WTC11 (cell line): Measurements from ENCODE around the gene SLC7A4. TPM values are rescaled to one million over a fixed set of nuclear protein-coding genes. Genes with fewer than 3 reads are reported as not detected.

Experiments
- ATAC-seq: fragments of 200-7000 bp; cut with Tn5 transposase; 2 replicates; pipeline ENCODE4 v1.10.0; 2021; ENCODE audit warnings: mild to moderate bottlenecking, moderate library complexity
- CTCF ChIA-PET: fragments of 300-600 bp; sonication (Branson Sonifier 250); formaldehyde crosslinking; loops from one replicate; lab custom pipeline; 2021; ENCODE audit warnings: antibody characterized with exemption; lab: Charles Lee
- POLR2A ChIA-PET: fragments of 350-600 bp; sonication (Branson Sonifier 250); formaldehyde crosslinking; loops from one replicate; lab custom pipeline; 2021; ENCODE audit warnings: antibody characterized with exemption; lab: Charles Lee
- DNase-seq: peaks from one replicate; pipeline ENCODE4 v3.0.0; 2021; ENCODE audit warnings: low spot score
- H3K27ac Mint-ChIP-seq: 2 replicates; pipeline ENCODE4 v1.8.0; 2021; ENCODE audit warnings: mixed read lengths
- H3K27me3 Mint-ChIP-seq: 2 replicates; pipeline ENCODE4 v1.8.0; 2021; ENCODE audit warnings: low read depth, mild to moderate bottlenecking, moderate library complexity, mixed read lengths
- H3K36me3 Mint-ChIP-seq: 2 replicates; pipeline ENCODE4 v1.8.0; 2021; ENCODE audit warnings: mixed read lengths
- H3K4me1 Mint-ChIP-seq: 2 replicates; pipeline ENCODE4 v1.8.0; 2022; ENCODE audit warnings: mixed read lengths
- H3K4me3 Mint-ChIP-seq: 2 replicates; pipeline ENCODE4 v1.8.0; 2021; ENCODE audit warnings: mild to moderate bottlenecking, moderate library complexity, mixed read lengths
- H3K9me3 Mint-ChIP-seq: 2 replicates; pipeline ENCODE4 v1.8.0; 2021; ENCODE audit warnings: mixed read lengths
- CREB1 ChIP-seq: sonication (generic); formaldehyde crosslinking; IDR thresholded peaks from 2 replicates; pipeline ENCODE4 v1.8.0; 2023; ENCODE audit warnings: mild to moderate bottlenecking, missing genetic modification reagents
- ESRRA ChIP-seq: sonication (generic); formaldehyde crosslinking; IDR thresholded peaks from 2 replicates; pipeline ENCODE4 v1.8.1; 2022; ENCODE audit warnings: mild to moderate bottlenecking, missing genetic modification reagents, borderline replicate concordance
- FOXJ3 ChIP-seq: sonication (generic); formaldehyde crosslinking; IDR thresholded peaks from 2 replicates; pipeline ENCODE4 v1.9.0; 2021; ENCODE audit warnings: missing genetic modification reagents, mild to moderate bottlenecking, borderline replicate concordance
- GABPB1 ChIP-seq: sonication (generic); formaldehyde crosslinking; IDR thresholded peaks from 2 replicates; pipeline ENCODE4 v1.8.1; 2023; ENCODE audit warnings: mild to moderate bottlenecking, missing genetic modification reagents
- GTF2I ChIP-seq: fragments of 250-450 bp; sonication (Bioruptor Pico); conservative IDR thresholded peaks from 2 replicates; pipeline ENCODE4 v1.4.0; 2021; ENCODE audit warnings: mild to moderate bottlenecking
- MXD4 ChIP-seq: fragments of 250-450 bp; sonication (Bioruptor Pico); IDR thresholded peaks from 2 replicates; pipeline ENCODE4 v1.8.0; 2021; ENCODE audit warnings: mild to moderate bottlenecking, moderate library complexity, borderline replicate concordance
- NFATC4 ChIP-seq: fragments of 250-450 bp; sonication (Bioruptor Pico); IDR thresholded peaks from 2 replicates; pipeline ENCODE4 v1.9.0; 2021; ENCODE audit warnings: mild to moderate bottlenecking
- RELA ChIP-seq: sonication (generic); formaldehyde crosslinking; IDR thresholded peaks from 2 replicates; pipeline ENCODE4 v1.8.1; 2022; ENCODE audit warnings: missing genetic modification reagents, mild to moderate bottlenecking, borderline replicate concordance
- SOX15 ChIP-seq: fragments of 250-450 bp; sonication (Bioruptor Pico); IDR thresholded peaks from 2 replicates; pipeline ENCODE4 v1.9.0; 2021; ENCODE audit warnings: mild to moderate bottlenecking
- TCF7 ChIP-seq: sonication (generic); formaldehyde crosslinking; IDR thresholded peaks from 2 replicates; pipeline ENCODE4 v1.8.0; 2022; ENCODE audit warnings: mild to moderate bottlenecking, low read depth, missing genetic modification reagents, moderate library complexity
- ZNF396 ChIP-seq: fragments of 250-450 bp; sonication (Bioruptor Pico); IDR thresholded peaks from 2 replicates; pipeline ENCODE4 v1.8.0; 2021; ENCODE audit warnings: mild to moderate bottlenecking, moderate library complexity, borderline replicate concordance
- total RNA-seq: library from RNA; stranded (reverse); gene quantifications from 3 replicates; pipeline ENCODE4 v1.2.3, GENCODE V29; 2021
- TF ChIP-seq, protein P1 (sequence below): sonication (generic); formaldehyde crosslinking; IDR thresholded peaks from 2 replicates; pipeline ENCODE4 v1.8.0; 2022; ENCODE audit warnings: mild to moderate bottlenecking, missing genetic modification reagents
- TF ChIP-seq, protein P2 (sequence below): sonication (generic); formaldehyde crosslinking; IDR thresholded peaks from 2 replicates; pipeline ENCODE4 v1.8.0; 2023; ENCODE audit warnings: mild to moderate bottlenecking, missing genetic modification reagents
- TF ChIP-seq, protein P3 (sequence below): sonication (generic); formaldehyde crosslinking; conservative IDR thresholded peaks from 2 replicates; pipeline ENCODE4 v1.8.1; 2022; ENCODE audit warnings: mild to moderate bottlenecking, missing genetic modification reagents
- TF ChIP-seq, protein P4 (sequence below): sonication (generic); formaldehyde crosslinking; IDR thresholded peaks from 2 replicates; pipeline ENCODE4 v1.8.0; 2023; ENCODE audit warnings: missing genetic modification reagents, mild to moderate bottlenecking, borderline replicate concordance
- TF ChIP-seq, protein P5 (sequence below): sonication (generic); formaldehyde crosslinking; IDR thresholded peaks from 2 replicates; pipeline ENCODE4 v1.8.0; 2022; ENCODE audit warnings: missing genetic modification reagents
- TF ChIP-seq, protein P6 (sequence below): fragments of 200-600 bp; IDR thresholded peaks from 2 replicates; pipeline ENCODE4 v1.8.0; 2022; ENCODE audit warnings: antibody characterized with exemption

Gene SLC7A4
- total RNA-seq, 1 experiment from 2014 or later, result 0.37 TPM

DNA sequence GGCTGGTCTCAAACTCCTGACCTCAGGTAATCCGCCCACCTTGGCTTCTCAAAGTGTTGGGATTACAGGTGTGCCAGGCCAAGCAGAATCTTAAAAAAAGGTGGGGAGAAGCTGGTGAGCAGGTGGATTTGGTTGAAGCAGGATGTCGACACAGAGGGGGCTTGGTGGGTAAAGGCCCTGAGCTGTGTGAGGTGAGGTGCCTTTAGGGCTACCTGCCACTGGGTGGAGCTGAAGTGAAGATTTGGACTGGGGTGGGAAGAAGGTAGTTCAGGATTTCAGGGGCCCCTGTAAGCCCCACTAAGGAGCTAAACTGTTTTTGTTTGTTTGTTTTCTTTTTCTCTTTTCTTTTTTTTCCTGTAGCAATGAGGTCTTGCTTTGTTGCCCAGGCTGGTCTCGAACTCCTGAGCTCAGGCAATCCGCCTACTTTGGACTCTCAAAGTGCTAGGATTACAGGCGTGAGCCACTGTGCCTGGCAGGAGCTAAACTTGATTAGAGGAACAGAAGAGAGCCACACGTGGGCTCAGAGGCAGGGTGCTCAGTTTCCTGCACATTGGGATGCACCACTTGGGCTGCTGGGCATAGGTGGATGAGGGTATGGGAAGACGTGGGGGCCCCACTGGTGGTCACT, 11.4 kb downstream of the SLC7A4 start:
- POLR2A ChIA-PET, result interaction anchor here (1.1 to 1.5 kb wide), 2 partner anchors 25 to 39 kb away, joined by 3 read pairs; partner anchors contain the start of genes LRRC74B and LZTR1
- peak; percentile 68 for DNase-seq

DNA sequence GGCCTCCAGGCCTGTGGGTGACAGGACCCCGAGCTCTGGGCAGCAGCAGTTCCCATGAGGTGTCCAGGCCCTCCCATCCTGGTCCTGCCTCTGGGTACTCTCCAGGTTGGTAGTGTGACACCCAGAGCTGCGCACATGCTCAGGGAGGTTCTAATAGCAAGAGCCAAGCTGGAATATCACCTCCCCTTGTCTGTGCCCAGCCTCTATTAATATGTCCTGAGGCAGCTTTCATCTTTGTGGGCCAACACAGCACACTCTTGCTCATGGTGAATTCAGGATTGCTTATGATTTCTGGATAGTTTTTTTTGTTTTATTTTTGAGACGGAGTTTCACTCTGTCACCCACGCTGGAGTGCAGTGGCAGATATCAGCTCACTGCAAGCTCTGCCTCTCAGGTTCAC, 14.0 kb downstream of the SLC7A4 start:
- ATAC-seq, result no peak
- ChIA-PET POLR2A (no interaction called here), CTCF (no interaction called here)
- Mint-ChIP-seq H3K9me3 (peaks cover 6% of the 10 kb centered on the region), H3K27me3 (peaks cover 22% of the 10 kb centered on the region), H3K36me3 (no peaks in the 10 kb centered on the region), H3K27ac (no peak overlapping the region), H3K4me1 (peaks cover 14% of the 10 kb centered on the region), H3K4me3 (no peak overlapping the region)
- no peak for DNase-seq
- TF ChIP-seq, protein P1, sequence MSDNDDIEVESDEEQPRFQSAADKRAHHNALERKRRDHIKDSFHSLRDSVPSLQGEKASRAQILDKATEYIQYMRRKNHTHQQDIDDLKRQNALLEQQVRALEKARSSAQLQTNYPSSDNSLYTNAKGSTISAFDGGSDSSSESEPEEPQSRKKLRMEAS (CRISPR knock-in tag), result no peak
- TF ChIP-seq TCF7 (CRISPR knock-in tag) (no peak), MXD4 (no peak), ESRRA (CRISPR knock-in tag) (no peak), GABPB1 (CRISPR knock-in tag) (no peak), FOXJ3 (no peak), ZNF396 (no peak), CREB1 (CRISPR knock-in tag) (no peak), RELA (no peak), GTF2I (CRISPR knock-in tag) (no peak), NFATC4 (CRISPR knock-in tag) (no peak)
- TF ChIP-seq, protein P2, sequence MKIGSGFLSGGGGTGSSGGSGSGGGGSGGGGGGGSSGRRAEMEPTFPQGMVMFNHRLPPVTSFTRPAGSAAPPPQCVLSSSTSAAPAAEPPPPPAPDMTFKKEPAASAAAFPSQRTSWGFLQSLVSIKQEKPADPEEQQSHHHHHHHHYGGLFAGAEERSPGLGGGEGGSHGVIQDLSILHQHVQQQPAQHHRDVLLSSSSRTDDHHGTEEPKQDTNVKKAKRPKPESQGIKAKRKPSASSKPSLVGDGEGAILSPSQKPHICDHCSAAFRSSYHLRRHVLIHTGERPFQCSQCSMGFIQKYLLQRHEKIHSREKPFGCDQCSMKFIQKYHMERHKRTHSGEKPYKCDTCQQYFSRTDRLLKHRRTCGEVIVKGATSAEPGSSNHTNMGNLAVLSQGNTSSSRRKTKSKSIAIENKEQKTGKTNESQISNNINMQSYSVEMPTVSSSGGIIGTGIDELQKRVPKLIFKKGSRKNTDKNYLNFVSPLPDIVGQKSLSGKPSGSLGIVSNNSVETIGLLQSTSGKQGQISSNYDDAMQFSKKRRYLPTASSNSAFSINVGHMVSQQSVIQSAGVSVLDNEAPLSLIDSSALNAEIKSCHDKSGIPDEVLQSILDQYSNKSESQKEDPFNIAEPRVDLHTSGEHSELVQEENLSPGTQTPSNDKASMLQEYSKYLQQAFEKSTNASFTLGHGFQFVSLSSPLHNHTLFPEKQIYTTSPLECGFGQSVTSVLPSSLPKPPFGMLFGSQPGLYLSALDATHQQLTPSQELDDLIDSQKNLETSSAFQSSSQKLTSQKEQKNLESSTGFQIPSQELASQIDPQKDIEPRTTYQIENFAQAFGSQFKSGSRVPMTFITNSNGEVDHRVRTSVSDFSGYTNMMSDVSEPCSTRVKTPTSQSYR (CRISPR knock-in tag), result no peak
- TF ChIP-seq, protein P3, sequence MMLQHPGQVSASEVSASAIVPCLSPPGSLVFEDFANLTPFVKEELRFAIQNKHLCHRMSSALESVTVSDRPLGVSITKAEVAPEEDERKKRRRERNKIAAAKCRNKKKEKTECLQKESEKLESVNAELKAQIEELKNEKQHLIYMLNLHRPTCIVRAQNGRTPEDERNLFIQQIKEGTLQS (CRISPR knock-in tag), result no peak
- TF ChIP-seq, protein P4, sequence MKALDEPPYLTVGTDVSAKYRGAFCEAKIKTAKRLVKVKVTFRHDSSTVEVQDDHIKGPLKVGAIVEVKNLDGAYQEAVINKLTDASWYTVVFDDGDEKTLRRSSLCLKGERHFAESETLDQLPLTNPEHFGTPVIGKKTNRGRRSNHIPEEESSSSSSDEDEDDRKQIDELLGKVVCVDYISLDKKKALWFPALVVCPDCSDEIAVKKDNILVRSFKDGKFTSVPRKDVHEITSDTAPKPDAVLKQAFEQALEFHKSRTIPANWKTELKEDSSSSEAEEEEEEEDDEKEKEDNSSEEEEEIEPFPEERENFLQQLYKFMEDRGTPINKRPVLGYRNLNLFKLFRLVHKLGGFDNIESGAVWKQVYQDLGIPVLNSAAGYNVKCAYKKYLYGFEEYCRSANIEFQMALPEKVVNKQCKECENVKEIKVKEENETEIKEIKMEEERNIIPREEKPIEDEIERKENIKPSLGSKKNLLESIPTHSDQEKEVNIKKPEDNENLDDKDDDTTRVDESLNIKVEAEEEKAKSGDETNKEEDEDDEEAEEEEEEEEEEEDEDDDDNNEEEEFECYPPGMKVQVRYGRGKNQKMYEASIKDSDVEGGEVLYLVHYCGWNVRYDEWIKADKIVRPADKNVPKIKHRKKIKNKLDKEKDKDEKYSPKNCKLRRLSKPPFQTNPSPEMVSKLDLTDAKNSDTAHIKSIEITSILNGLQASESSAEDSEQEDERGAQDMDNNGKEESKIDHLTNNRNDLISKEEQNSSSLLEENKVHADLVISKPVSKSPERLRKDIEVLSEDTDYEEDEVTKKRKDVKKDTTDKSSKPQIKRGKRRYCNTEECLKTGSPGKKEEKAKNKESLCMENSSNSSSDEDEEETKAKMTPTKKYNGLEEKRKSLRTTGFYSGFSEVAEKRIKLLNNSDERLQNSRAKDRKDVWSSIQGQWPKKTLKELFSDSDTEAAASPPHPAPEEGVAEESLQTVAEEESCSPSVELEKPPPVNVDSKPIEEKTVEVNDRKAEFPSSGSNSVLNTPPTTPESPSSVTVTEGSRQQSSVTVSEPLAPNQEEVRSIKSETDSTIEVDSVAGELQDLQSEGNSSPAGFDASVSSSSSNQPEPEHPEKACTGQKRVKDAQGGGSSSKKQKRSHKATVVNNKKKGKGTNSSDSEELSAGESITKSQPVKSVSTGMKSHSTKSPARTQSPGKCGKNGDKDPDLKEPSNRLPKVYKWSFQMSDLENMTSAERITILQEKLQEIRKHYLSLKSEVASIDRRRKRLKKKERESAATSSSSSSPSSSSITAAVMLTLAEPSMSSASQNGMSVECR, result no peak
- TF ChIP-seq, protein P5, sequence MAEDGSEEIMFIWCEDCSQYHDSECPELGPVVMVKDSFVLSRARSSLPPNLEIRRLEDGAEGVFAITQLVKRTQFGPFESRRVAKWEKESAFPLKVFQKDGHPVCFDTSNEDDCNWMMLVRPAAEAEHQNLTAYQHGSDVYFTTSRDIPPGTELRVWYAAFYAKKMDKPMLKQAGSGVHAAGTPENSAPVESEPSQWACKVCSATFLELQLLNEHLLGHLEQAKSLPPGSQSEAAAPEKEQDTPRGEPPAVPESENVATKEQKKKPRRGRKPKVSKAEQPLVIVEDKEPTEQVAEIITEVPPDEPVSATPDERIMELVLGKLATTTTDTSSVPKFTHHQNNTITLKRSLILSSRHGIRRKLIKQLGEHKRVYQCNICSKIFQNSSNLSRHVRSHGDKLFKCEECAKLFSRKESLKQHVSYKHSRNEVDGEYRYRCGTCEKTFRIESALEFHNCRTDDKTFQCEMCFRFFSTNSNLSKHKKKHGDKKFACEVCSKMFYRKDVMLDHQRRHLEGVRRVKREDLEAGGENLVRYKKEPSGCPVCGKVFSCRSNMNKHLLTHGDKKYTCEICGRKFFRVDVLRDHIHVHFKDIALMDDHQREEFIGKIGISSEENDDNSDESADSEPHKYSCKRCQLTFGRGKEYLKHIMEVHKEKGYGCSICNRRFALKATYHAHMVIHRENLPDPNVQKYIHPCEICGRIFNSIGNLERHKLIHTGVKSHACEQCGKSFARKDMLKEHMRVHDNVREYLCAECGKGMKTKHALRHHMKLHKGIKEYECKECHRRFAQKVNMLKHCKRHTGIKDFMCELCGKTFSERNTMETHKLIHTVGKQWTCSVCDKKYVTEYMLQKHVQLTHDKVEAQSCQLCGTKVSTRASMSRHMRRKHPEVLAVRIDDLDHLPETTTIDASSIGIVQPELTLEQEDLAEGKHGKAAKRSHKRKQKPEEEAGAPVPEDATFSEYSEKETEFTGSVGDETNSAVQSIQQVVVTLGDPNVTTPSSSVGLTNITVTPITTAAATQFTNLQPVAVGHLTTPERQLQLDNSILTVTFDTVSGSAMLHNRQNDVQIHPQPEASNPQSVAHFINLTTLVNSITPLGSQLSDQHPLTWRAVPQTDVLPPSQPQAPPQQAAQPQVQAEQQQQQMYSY (CRISPR knock-in tag), result no peak
- TF ChIP-seq, protein P6, sequence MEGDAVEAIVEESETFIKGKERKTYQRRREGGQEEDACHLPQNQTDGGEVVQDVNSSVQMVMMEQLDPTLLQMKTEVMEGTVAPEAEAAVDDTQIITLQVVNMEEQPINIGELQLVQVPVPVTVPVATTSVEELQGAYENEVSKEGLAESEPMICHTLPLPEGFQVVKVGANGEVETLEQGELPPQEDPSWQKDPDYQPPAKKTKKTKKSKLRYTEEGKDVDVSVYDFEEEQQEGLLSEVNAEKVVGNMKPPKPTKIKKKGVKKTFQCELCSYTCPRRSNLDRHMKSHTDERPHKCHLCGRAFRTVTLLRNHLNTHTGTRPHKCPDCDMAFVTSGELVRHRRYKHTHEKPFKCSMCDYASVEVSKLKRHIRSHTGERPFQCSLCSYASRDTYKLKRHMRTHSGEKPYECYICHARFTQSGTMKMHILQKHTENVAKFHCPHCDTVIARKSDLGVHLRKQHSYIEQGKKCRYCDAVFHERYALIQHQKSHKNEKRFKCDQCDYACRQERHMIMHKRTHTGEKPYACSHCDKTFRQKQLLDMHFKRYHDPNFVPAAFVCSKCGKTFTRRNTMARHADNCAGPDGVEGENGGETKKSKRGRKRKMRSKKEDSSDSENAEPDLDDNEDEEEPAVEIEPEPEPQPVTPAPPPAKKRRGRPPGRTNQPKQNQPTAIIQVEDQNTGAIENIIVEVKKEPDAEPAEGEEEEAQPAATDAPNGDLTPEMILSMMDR, result no peak

More for the DNA sequence above, 11.4 kb downstream of the SLC7A4 start:
- H3K9me3 Mint-ChIP-seq, result peaks cover 6% of the 10 kb centered on the region
- TF ChIP-seq, protein P6, result peak; percentile 52; the same call in 1 of the 2 replicates
- no peak for TF ChIP-seq SOX15
- CTCF ChIA-PET, result interaction anchor here (0.6 to 2.0 kb wide), 35 partner anchors 9 to 227 kb away, joined by 3 to 55 read pairs (median 6); partner anchors contain the start of genes CRKL, LRRC74B, LZTR1 and SLC7A4
- H3K4me3 Mint-ChIP-seq, result no peak overlapping the region
- no peaks in the 10 kb centered on the region for H3K36me3 Mint-ChIP-seq
- peaks cover 14% of the 10 kb centered on the region for H3K27me3 Mint-ChIP-seq
- ATAC-seq, result peak; percentile 95
- no peak overlapping the region for H3K27ac Mint-ChIP-seq
- no peaks in the 10 kb centered on the region for H3K4me1 Mint-ChIP-seq
